Femur (tissue), 1 donor: Measurements from ENCODE around the gene RAB3B.
A peak's percentile ranks its signal among the peaks of the same experiment; 100 is the strongest.
"Not testable (repeated sequence)": the region's sequence is repeated elsewhere in the genome, so short reads cannot be mapped to it uniquely, and the experiment has no call there.

Experiments used
- DNase-seq: peaks from one replicate; pipeline ENCODE4 v3.0.0-alpha.2; 2017

RAB3B gene, protein sequence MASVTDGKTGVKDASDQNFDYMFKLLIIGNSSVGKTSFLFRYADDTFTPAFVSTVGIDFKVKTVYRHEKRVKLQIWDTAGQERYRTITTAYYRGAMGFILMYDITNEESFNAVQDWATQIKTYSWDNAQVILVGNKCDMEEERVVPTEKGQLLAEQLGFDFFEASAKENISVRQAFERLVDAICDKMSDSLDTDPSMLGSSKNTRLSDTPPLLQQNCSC

DNA sequence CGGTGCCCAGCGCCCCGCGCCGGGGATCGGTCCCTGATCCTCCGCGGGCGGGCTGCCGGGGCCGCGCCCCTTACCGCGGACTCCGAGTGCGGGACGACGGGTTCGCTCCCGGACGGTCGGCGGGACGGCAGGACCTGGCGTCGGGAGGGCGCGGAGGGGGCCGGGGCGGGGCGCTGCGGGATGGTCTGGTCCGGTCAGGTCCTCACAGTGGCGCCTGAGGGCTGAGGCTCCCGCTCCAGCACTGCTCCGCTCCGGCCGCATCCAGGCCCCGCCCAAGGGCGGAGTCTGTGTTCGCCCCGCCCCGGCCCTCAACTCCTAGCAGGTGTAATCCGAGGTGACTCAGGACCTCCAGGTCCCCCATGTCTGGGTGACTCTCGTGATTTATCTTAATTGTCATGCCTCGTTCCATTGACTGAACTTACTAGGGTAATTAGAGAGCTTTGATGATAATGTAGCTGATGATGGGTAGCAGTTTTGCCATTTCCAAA, at the start of gene RAB3B:
TSS of gene RAB3B (minus strand) at position 223 of the 488 bp plus-strand sequence. CDS start 13,583 bp downstream, outside the sequence.
- peak; percentile 59 for DNase-seq

DNA sequence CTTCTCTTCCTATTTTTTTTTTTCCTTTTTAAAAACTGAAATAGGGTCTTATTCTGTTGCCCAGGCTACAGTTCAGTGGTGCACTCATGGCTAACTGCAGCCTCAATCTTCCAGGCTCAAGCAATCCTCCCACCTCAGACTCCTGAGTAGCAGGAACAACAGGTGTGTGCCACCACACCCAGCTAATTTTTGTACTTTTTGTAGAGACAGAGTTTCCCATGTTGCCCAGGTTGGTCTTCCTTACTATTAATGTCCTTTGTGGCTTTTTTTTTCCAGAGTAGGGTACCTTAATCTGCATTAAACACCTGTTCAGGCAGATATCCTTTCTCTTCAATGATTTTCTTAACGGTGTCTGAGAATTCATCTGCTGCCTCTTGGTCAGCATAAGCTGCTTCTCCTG, 47.4 kb upstream of the RAB3B start:
- DNase-seq, result no peak

DNA sequence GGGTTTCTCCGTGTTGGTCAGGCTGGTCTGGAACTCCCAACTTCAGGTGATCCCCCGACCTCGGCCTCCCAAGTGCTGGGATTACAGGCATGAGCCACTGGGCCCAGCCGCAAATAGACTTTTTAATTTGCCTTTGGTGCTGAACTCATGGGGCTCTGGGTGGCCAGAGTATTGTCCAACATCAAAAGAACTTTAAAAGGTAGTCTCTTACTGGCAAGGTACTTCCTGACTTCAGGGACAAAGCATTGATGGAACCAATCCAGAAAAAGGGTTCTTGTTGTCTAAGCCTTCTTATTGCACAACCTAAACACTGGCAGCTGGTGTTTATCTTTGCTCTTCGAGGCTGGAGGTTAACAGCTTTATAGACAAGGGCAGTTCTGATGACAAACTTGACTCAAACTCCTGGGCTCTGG, 46.9 kb upstream of the RAB3B start:
- DNase-seq, result no peak

DNA sequence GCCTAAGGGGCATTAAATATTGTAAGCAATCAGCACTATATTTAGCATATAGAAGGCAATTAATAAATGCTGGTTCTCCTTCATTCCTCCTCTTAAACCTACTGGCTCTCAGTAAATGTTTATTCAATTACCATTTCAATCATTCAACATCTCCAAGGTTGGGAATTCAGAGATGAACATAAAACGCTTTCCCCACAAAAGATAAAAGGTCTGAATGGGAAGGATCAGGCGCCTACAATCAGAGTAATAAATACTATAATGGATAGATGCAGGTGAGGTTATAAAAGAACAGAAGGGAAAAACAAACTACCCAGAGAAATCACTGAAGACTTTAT, 43.5 kb upstream of the RAB3B start:
- DNase-seq, result no peak

DNA sequence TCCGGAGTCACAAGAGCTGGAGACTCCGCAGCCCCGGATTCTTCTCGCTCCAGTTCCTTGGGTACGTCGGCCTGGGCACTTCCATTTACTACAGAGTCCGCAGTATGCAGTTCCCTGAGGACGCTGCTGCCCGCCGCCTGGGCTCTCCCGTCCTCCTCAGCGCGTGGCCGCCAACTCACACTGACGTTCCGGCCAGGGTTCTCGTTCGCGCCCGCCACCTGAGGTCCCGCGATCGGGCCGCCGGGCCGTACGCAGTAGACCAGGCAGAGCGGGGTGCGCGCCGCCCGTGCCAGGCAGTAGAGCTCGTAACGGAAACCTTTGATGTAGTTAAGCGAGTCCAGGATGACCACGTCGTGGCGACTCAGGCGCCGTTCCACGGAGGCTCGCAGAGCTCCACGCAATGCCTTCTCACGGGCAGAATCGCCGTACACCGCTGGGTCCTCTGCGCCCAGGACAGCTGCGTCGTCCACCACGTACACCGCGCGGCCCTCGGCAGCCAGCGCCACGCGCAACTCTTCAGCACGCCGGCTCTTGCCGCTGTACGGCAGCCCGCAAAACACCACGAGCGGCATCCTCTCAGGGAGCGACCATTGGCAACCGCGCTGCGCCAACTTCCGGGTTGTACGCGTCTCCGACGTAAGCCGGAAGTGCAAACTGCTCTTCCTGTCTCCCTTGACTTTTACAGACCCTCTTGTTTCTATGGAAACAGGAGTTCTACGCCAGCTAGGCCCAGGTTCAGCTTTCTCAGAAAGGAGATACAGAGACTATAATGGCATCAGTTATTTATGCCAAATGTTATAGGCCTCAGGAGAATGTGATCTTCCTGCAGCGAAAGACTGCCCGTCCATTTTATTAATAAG, 42.9 kb upstream of the RAB3B start, which contains the start of gene KTI12:
TSS of gene KTI12 (minus strand) at position 621 of the 860 bp plus-strand sequence. CDS start at position 572, 49 bp downstream.
- DNase-seq, result peak; percentile 95

DNA sequence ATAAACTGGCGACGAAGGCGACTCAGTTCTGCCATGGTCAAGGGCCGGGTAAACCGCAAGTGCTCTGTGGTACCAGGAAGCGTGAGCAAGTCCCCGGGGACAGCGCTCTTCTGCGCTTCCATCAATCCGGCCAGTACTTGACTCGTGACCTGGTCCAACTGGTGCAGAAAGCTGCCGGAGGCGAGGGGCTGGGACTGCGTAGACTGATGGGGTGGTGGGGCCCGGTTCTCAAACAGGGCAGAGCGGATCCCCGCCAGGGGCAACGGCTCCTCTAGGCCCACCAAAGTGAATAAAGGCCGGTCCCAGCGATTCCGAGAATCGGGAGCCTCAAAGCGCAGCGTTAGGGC, 42.3 kb upstream of the RAB3B start:
- DNase-seq, result peak; percentile 57

DNA sequence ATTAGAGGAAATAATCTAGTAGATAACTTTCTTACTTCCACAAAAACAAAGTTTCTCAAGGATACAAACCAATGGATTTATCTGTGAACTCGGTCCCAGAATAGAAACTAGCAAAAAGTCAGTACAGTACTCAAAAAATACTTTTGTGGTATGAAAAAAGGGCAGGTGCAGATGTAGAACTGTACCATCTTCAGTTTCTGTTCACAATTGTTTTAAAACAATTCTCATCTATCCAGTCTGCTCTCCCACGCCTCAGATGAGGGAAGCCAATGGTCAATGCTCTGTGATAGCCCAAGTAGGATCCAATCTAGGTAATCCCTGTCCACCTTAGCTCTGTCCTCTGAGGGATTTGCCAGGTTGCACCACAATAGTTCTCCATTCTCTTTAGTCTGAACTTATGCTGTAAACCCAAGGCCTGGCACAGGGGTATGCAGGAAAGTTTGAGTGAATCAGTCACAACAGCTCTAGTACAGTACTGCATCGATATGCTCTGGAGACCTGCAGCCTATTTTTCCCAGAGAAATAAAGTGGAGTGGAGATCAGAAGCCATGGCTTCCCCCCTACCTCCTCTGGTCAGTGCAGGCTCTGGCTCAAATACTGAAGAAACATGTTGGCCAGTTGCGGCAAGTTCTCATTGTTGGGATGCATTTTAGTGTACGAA, 41.8 kb upstream of the RAB3B start:
- no peak for DNase-seq

DNA sequence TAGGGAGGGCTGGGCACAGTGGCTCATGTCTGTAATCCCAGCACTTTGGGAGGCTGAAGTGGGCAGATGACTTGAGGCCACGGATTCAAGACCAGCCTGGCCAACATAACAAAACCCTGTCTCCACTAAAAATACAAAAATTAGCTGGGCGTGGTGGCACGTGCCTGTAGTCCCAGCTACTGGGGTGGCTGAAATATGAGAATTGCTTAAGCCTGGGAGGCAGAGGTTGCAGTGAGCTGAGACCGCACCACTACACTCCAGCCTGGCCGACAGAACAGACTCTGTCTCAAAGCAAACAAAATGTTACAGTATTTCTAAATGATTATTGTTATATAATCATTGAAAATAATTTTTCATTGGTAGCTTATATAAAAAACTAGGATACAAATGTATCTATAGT, 38.3 kb upstream of the RAB3B start:
- DNase-seq, result not testable (repeated sequence)

DNA sequence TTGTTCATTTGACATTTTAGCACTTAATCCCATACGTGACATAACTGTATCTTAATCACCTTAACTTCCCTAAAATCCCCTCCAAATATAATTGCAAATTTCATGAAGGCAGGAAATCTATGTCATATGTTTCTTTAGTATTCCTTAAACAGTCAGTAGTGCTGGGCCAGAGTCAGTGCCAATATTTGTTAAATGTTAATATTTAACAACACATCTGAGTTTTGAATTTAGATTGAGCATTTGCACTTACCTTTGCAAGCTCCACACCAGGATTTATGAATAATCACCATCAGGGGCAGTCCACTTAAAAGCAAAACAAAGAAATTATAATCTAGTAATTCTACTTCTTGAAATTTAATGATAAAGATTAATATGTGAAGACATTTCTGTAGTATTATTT, 37.8 kb upstream of the RAB3B start:
- DNase-seq, result no peak

DNA sequence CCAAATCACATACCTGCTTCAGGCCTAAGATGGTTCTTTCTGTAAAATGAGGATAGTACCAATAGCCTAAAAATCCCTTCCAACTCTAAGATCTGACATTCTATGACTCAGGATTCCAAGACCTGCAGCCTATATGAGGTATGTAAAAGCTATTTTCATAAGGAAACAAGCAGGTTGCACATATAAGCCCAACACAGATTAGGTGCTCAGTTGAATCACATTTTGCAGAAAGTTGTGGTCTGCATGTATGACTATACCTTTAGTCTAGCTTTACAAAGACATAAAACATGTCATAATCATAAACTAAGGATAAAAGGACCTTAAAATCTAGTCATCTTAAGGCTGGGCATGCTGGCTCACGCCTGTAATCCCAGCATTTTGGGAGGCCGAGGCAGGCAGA, 35.8 kb upstream of the RAB3B start:
- DNase-seq, result no peak

DNA sequence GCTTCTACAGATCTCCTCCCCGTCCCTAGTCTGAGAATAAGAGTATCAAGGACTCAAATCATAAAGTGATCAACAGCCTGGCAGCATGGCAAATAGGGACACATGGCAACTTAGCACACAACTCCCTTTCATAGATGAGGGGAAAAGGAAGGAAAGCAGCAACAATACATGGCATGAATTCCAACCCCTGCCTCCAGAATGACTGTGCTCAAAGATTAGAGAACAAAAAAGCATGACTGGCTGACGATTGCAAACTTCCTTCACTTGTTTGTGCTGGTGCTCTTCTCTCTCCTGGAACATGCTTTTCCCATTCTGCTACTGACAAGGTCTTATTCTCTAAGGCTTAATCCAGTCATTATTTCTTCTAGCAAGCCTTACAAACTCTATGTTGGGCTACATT, 31.6 kb upstream of the RAB3B start:
- DNase-seq, result no peak

DNA sequence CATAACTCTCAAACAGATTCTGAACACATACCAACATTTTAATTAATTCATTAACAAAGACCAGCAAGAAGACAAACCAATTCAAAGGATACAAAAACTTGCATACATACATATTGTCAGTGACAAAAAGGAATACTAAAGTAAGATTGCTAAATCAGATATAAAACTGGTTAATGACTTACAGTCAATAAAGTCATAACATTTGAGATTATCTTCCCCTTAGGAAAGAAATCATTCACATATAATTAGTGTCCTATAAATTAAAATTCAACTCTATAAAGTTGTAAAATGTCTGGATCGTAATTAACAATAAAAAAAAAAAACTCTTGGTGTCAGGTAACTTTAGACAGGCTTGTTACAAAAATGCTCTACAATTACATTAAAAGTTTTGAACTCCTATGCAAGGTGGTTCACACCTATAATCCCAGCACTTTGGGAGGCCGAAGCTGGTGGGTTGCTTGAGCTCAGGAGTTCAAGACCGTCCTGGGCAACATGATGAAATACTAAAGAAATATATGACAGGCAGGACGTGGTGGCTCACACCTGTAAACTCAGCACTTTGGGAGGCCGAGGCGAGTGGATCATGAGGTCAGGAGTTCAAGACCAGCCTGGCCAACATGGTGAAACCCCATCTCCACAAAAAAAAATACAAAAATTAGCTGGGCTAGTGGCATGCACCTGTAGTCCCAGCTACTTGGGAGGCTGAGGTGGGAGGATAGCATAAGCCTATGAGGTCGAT, 17.7 kb upstream of the RAB3B start:
- no peak for DNase-seq

DNA sequence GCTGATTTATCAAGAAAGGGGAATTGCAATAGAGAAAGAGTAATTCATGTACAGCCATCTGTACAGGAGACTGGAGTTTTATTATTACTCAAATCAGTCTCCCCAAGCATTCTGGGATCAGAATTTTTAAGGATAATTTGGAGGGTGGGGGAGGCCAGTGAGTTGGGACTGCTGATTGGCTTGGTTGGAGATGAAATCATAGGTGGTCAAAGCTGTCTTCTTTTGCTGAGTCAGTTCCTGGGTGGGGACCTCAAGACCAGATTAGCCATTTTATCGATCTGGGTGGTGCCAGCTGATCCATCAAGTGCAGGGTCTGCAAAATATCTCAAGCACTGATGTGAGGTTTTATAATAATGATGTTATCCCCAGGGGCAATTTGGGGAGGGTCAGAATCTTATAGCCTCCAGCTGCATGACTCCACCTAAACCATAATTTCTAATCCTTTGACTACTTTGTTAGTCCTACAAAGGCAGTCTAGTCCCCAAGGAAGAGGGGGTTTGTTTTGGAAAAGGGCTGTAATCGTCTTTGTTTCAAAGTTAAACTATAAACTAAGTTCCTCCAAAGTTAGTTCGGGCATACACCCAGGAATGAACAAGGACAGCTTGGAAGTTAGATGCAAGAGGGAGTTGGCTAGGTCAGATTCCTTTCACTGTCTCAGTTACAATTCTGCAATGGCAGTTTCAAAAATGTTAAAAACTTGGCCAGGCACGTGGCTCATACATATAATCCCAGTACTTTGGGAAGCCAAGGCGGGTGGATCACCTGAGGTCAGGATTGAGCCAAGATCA, 16.9 kb upstream of the RAB3B start:
- no peak for DNase-seq

DNA sequence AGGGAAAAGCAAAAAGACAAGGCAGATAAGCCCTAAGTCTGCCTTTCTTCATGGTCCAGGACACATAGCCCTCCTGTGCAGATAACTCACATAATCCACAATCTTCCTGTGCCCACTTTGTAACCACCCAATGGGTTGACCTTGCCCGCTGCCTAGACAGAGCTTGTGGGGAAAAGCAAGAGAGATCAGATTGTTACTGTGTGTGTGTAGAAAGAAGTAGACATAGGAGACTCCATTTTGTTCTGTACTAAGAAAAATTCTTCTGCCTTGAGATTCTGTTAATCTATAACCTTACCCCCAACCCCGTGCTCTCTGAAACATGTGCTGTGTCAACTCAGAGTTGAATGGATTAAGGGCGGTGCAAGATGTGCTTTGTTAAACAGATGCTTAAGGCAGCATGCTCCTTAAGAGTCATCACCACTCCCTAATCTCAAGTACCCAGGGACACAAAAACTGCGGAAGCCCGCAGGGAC, 15.6 kb upstream of the RAB3B start:
- not testable (repeated sequence) for DNase-seq

DNA sequence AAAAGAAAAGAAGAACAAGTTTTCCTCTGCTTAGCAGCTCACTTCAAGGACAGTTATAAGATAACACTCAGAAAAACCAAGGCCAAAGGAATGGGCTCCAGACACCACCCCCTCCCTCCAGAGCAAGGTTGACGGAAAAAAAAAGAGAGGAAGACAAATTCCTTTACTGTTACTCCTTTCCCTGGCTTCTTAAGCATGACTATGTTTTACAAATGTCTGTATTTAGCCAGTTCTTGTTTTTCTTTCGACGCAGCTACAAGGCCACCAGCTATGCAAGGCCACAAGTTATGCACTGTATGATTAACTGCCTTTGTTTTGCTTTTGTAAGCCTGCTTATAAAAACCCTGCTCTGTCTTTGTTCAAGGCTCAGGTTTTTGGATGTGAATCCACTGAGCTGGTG, 15.0 kb upstream of the RAB3B start:
- not testable (repeated sequence) for DNase-seq

DNA sequence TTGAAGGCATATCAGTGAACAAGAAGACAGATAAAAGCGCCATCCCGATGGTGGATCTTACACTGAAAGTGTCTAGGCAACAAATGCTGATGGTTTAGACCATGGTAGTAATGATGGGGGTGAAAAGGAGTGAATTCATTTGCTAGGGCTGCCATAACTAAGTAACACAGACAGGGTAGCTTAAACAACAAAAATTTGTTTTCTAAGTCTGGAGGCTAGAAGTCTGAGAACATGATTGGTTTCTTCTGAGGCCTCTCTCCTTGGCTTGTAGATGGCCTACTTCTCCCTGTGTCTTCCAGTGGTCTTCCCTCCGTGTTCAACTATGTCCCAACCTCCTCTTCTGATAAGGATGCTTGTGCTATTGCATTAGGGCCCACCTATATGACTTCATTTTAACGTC, 13.4 kb upstream of the RAB3B start:
- DNase-seq, result no peak

DNA sequence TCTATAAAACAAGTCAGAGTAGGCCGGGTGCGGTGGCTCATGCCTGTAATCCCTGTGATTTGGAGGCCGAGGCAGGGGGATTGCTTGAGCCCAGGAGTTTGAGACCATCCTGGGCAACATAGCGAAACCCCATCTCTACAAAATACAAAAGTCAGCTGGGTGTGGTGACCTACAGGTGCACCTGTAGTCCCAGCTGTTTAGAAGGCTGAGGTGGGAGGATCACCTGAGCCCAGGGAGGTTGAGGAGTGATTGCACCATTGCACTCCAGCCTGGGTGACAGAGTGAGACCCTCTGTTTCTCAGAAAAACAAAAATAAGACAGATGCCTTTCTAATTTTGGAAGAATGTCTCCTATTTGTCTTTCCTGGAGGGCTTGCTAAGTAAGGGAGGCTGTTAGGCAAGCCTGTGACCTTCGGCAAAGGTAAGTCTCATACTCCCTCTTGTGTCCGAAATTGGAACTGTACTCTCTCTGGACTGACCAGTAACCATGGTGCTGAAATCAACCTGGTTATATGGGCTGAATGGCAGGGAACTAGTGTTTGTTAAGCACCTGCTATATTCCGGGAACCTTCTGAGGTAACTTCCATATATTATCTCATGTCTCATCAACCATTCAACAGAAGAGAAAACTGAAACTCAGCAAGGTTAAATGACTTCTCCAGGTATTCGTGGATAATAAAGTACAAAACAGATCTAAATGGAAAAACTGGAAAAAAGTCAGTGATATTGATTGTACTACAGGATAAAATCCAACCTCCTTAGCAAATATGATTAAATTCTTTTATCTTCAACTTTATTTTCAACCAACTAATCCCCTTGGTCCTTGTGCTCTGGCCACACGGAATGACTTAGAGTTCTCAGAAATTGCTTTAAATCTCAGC, 11.8 kb upstream of the RAB3B start:
- peak; percentile 55 for DNase-seq

DNA sequence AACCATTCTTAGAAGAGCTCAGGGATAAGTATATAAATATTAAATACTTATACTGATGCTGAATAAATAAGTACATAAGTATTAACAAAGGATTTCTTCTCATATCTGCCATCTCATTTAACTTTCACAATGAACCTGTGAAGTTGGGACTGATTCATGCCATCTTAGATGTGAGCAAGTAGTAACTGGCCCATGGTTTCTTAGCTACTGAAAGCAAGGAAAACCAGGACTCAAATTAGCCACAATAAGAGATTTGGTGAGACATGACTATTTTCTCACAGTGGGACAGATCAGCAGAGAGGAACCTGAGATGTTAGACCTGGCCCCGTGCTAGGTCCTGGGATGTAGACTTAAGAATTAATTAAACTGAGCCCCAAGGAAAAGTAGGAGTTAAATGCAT, 8.2 kb upstream of the RAB3B start:
- no peak for DNase-seq

DNA sequence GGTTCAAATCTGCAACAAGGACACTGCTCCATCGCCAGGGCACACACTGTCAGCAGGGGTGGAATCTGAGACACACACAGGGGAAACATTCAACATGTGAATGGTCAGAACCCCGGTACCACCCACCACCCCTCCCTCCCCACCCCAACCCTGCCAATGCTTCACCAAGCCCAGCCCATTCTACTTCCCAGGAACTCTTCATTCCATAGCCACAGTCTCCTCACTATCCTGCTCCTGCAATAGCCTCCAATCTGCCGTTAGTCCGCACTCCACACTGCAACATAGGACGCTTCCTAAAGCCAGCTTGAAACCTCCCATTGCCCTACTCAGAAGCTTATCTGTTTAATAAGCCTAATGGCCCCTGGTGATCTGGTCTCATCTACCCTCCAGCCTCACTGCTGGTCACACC, 7.5 kb upstream of the RAB3B start:
- no peak for DNase-seq

DNA sequence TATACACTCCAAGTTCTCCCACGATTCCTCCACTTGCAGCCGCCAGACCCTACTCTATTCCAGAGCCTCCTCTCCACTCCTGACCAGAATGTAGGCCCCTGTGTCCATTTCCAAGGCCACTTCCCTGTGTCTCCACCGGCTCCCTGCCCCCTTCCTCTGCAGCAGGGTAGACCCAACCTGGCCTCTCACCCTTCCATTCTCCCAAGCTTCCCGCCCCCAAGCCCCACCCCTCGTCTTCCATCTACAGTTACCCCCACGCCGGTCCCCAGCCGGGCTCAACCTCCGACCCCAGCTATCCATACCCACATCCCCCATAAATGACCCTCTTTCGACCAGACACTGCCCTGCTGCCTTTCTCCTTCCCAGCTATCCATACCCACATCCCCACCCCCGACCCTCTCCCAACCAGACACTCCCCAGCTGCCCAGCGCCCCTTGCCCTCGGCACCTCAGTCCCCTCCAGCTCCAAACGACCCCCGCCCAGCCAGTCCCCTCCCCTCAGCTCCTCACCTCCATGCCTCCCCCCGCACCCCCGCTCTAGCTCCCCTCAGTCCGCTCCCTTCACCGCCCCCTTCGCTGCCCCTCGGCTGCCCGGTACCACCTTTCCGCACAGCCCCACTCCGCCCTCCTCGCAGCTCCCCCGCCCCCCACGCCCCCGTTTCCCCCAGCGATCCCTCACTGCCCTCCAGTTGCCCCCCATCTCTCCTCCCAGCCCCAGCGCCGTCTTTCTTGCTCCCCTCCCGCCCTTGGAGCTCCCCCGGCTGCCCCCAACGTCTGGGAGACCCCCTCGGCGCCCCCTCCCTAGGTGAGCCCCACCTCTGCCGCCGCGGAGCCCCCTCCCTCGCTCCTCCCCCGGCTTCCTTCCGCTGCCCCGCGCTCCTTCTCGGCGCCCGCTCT, 670 bp downstream of the RAB3B start:
- DNase-seq, result no peak
